ACC112 (cell line): Measurements from ENCODE around the gene IL11RA.
"Not testable (repeated sequence)": the region's sequence is repeated elsewhere in the genome, so short reads cannot be mapped to it uniquely, and the experiment has no call there.

Source experiments
- H2AFZ ChIP-seq: fragments of 200-600 bp; sonication (generic); one replicate; pipeline ENCODE4 v1.6.0; 2017; ENCODE audit warnings: antibody characterized with exemption, low read length; ENCODE audit not compliant: unreplicated experiment
- H3K27ac ChIP-seq: fragments of 200-600 bp; sonication (generic); 2 replicates; pipeline ENCODE4 v1.5.1; 2014; ENCODE audit warnings: low read depth, mild to moderate bottlenecking, antibody characterized with exemption, low read length, moderate library complexity
- H3K27me3 ChIP-seq: fragments of 200-600 bp; sonication (generic); 2 replicates; pipeline ENCODE4 v1.6.1; 2014; ENCODE audit warnings: mild to moderate bottlenecking, antibody characterized with exemption, low read length, moderate library complexity, mixed read lengths; ENCODE audit not compliant: insufficient read depth
- H3K36me3 ChIP-seq: fragments of 200-600 bp; sonication (generic); 2 replicates; pipeline ENCODE4 v1.6.1; 2016; ENCODE audit warnings: mild to moderate bottlenecking, antibody characterized with exemption, low read length, moderate library complexity, mixed read lengths; ENCODE audit not compliant: insufficient read depth
- H3K4me1 ChIP-seq: fragments of 200-600 bp; sonication (generic); one replicate; pipeline ENCODE4 v1.6.1; 2016; ENCODE audit warnings: low read length, mixed read lengths; ENCODE audit not compliant: insufficient read depth, unreplicated experiment, control insufficient read depth
- H3K4me3 ChIP-seq: fragments of 200-600 bp; sonication (generic); 2 replicates; pipeline ENCODE4 v1.5.1; 2014; ENCODE audit warnings: mild to moderate bottlenecking, low read depth, low read length
- H3K79me2 ChIP-seq: fragments of 200-600 bp; sonication (generic); one replicate; pipeline ENCODE4 v1.6.0; 2016; ENCODE audit warnings: low read length; ENCODE audit not compliant: control insufficient read depth, unreplicated experiment, insufficient read depth

IL11RA gene

GRCh38 chr9:34633166-34633565 is 18.8 kb upstream of the IL11RA start:
- H3K36me3 ChIP-seq = no peaks in the 10 kb centered on the region
- H3K27me3 ChIP-seq = peaks cover 23% of the 10 kb centered on the region
- no peak overlapping the region for H3K27ac ChIP-seq
- H2AFZ ChIP-seq = no peak overlapping the region
- H3K4me3 ChIP-seq = no peak overlapping the region
- H3K4me1 ChIP-seq = peaks cover 15% of the 10 kb centered on the region
- H3K79me2 ChIP-seq = peaks cover 23% of the 10 kb centered on the region

- Histone ChIP-seq H3K79me2 (peaks cover 23% of the 10 kb centered on the region), H3K27me3 (peaks cover 15% of the 10 kb centered on the region), H3K4me1 (peaks cover 15% of the 10 kb centered on the region), H3K4me3 (no peak overlapping the region), H3K36me3 (no peaks in the 10 kb centered on the region), H2AFZ (no peak overlapping the region), H3K27ac (no peak overlapping the region)
These were observed 18.0 kb upstream of the IL11RA start for GRCh38 chr9:34633851-34634550.

- H2AFZ ChIP-seq = no peak overlapping the region
- H3K4me3 ChIP-seq = no peak overlapping the region; the same call in 1 of the 2 replicates
- H3K4me1 ChIP-seq = peaks cover 15% of the 10 kb centered on the region
- H3K36me3 ChIP-seq = no peaks in the 10 kb centered on the region
- H3K27me3 ChIP-seq = peaks cover 8% of the 10 kb centered on the region
- no peak overlapping the region for H3K27ac ChIP-seq
- peaks cover 23% of the 10 kb centered on the region for H3K79me2 ChIP-seq
These were observed 17.3 kb upstream of the IL11RA start for GRCh38 chr9:34634551-34635248.

GRCh38 chr9:34635556-34635955 is 16.4 kb upstream of the IL11RA start:
- Histone ChIP-seq H2AFZ (no peak overlapping the region), H3K36me3 (no peaks in the 10 kb centered on the region), H3K4me1 (peaks cover 15% of the 10 kb centered on the region), H3K4me3 (peak overlapping the region; percentile 98), H3K27me3 (no peaks in the 10 kb centered on the region), H3K27ac (no peak overlapping the region), H3K79me2 (peaks cover 23% of the 10 kb centered on the region)

- H3K79me2 ChIP-seq = peaks cover 23% of the 10 kb centered on the region
- H3K4me3 ChIP-seq = peak overlapping the region; percentile 98
- no peaks in the 10 kb centered on the region for H3K36me3 ChIP-seq
- H3K4me1 ChIP-seq = peaks cover 18% of the 10 kb centered on the region
- no peaks in the 10 kb centered on the region for H3K27me3 ChIP-seq
- H3K27ac ChIP-seq = peak overlapping the region; percentile 2; the same call in 1 of the 2 replicates
- H2AFZ ChIP-seq = peak overlapping the region; percentile 79
These were observed 15.1 kb upstream of the IL11RA start for GRCh38 chr9:34636791-34637355.

GRCh38 chr9:34637356-34638137 is 14.4 kb upstream of the IL11RA start, which contains the start of gene SIGMAR1:
TSS of gene SIGMAR1 (minus strand) at chr9:34637787. CDS start at chr9:34637697, 90 bp downstream.
- Histone ChIP-seq H3K36me3 (no peaks in the 10 kb centered on the region), H3K4me3 (peak within 1 kb of the TSS; percentile 98), H3K79me2 (peaks cover 23% of the 10 kb centered on the region), H3K27ac (peak within 1 kb of the TSS; percentile 2; the same call in 1 of the 2 replicates), H3K4me1 (peaks cover 18% of the 10 kb centered on the region), H2AFZ (peak within 1 kb of the TSS; percentile 91), H3K27me3 (no peaks in the 10 kb centered on the region)

GRCh38 chr9:34638138-34638445 is 13.9 kb upstream of the IL11RA start:
- no peaks in the 10 kb centered on the region for H3K27me3 ChIP-seq
- no peaks in the 10 kb centered on the region for H3K36me3 ChIP-seq
- peaks cover 23% of the 10 kb centered on the region for H3K79me2 ChIP-seq
- peaks cover 18% of the 10 kb centered on the region for H3K4me1 ChIP-seq
- H2AFZ ChIP-seq = peak overlapping the region; percentile 91
- no peak overlapping the region for H3K27ac ChIP-seq
- H3K4me3 ChIP-seq = peak overlapping the region; percentile 98

GRCh38 chr9:34639322-34639721 is 12.7 kb upstream of the IL11RA start:
- H2AFZ ChIP-seq, H3K4me3 ChIP-seq, H3K36me3 ChIP-seq, H3K27me3 ChIP-seq, H3K27ac ChIP-seq: not testable (repeated sequence)
- peaks cover 18% of the 10 kb centered on the region for H3K4me1 ChIP-seq
- peaks cover 23% of the 10 kb centered on the region for H3K79me2 ChIP-seq

GRCh38 chr9:34642679-34643078 is 9.3 kb upstream of the IL11RA start:
- Histone ChIP-seq H2AFZ (no peak overlapping the region), H3K36me3 (no peaks in the 10 kb centered on the region), H3K4me1 (peaks cover 19% of the 10 kb centered on the region), H3K79me2 (peaks cover 6% of the 10 kb centered on the region), H3K4me3 (no peak overlapping the region), H3K27ac (no peak overlapping the region), H3K27me3 (no peaks in the 10 kb centered on the region)

- H2AFZ ChIP-seq = no peak overlapping the region
- H3K79me2 ChIP-seq = peaks cover 12% of the 10 kb centered on the region
- H3K27me3 ChIP-seq = no peaks in the 10 kb centered on the region
- H3K4me3 ChIP-seq = no peak overlapping the region
- no peak overlapping the region for H3K27ac ChIP-seq
- H3K4me1 ChIP-seq = peaks cover 19% of the 10 kb centered on the region
- H3K36me3 ChIP-seq = no peaks in the 10 kb centered on the region
These were observed 7.1 kb upstream of the IL11RA start for GRCh38 chr9:34644766-34645314.
